ENCODE data around the gene GIT2.
"Not testable (repeated sequence)": the region's sequence is repeated elsewhere in the genome, so short reads cannot be mapped to it uniquely, and the experiment has no call there.

GIT2 gene

GRCh38 chr12:109944561-109945359 is 51.4 kb downstream of the GIT2 start:
- DNase-seq (ENCODE audit: low spot score), result no peak

GRCh38 chr12:109943811-109944210 is 52.4 kb downstream of the GIT2 start:
- no peak for DNase-seq (ENCODE audit: low spot score)

GRCh38 chr12:109940339-109940923 is 55.7 kb downstream of the GIT2 start:
- no peak for DNase-seq (ENCODE audit: low spot score)

- no peak for DNase-seq (ENCODE audit: low spot score)
These were observed 56.7 kb downstream of the GIT2 start for GRCh38 chr12:109939504-109939903.

GRCh38 chr12:109938947-109939346 is 57.2 kb downstream of the GIT2 start:
- no peak for DNase-seq (ENCODE audit: low spot score)

- DNase-seq (ENCODE audit: low spot score), result no peak
These were observed 58.8 kb downstream of the GIT2 start for GRCh38 chr12:109937371-109937770.

GRCh38 chr12:109934026-109934425 is 62.1 kb downstream of the GIT2 start:
- DNase-seq (ENCODE audit: low spot score), result peak; percentile 20

GRCh38 chr12:109932878-109933503 is 63.2 kb downstream of the GIT2 start:
- no peak for DNase-seq (ENCODE audit: low spot score)

GRCh38 chr12:109931143-109931542 is 65.0 kb downstream of the GIT2 start:
- DNase-seq (ENCODE audit: low spot score), result no peak

- DNase-seq (ENCODE audit: low spot score), result no peak
These were observed 66.0 kb downstream of the GIT2 start for GRCh38 chr12:109930028-109930800.

- not testable (repeated sequence) for DNase-seq (ENCODE audit: low spot score)
These were observed 66.8 kb downstream of the GIT2 start for GRCh38 chr12:109929326-109929725.

GRCh38 chr12:109928058-109928656 is 68.0 kb downstream of the GIT2 start:
- no peak for DNase-seq (ENCODE audit: low spot score)

GRCh38 chr12:109927622-109928021 is 68.5 kb downstream of the GIT2 start:
- peak; percentile 47 for DNase-seq (ENCODE audit: low spot score)

GRCh38 chr12:109926488-109927210 is 69.5 kb downstream of the GIT2 start:
- DNase-seq (ENCODE audit: low spot score), result no peak

- DNase-seq (ENCODE audit: low spot score), result no peak
These were observed 70.2 kb downstream of the GIT2 start for GRCh38 chr12:109926016-109926415.

GRCh38 chr12:109925185-109925840 is 70.9 kb downstream of the GIT2 start:
- no peak for DNase-seq (ENCODE audit: low spot score)

- no peak for DNase-seq (ENCODE audit: low spot score)
These were observed 72.5 kb downstream of the GIT2 start for GRCh38 chr12:109923481-109924245.

- DNase-seq (ENCODE audit: low spot score), result no peak
These were observed 73.1 kb downstream of the GIT2 start for GRCh38 chr12:109923038-109923437.

- DNase-seq (ENCODE audit: low spot score), result no peak
These were observed 74.2 kb downstream of the GIT2 start for GRCh38 chr12:109921982-109922381.

- no peak for DNase-seq (ENCODE audit: low spot score)
These were observed 75.8 kb downstream of the GIT2 start for GRCh38 chr12:109920261-109920780.
